Smooth muscle cell (in vitro differentiated cells): ENCODE results near the gene DMRTA2. TPM values are rescaled to one million over a fixed set of nuclear protein-coding genes. Genes with fewer than 3 reads are reported as not detected.

Source experiments
- DNase-seq: peaks from one replicate; lab custom pipeline; 2025; ENCODE audit not compliant: unreplicated experiment; lab: John Stamatoyannopoulos, UW
- H2AFZ ChIP-seq: fragments of 200-600 bp; sonication (generic); 2 replicates; pipeline ENCODE4 v1.6.0; 2016; ENCODE audit warnings: antibody characterized with exemption, low read depth, mild to moderate bottlenecking
- H3F3A ChIP-seq: fragments of 200-600 bp; sonication (generic); 2 replicates; pipeline ENCODE4 v1.6.0; 2017; ENCODE audit warnings: antibody characterized with exemption, low read depth
- H3K27ac ChIP-seq: fragments of 200-600 bp; sonication (generic); 2 replicates; pipeline ENCODE4 v1.5.1; 2016; ENCODE audit warnings: low read depth, mild to moderate bottlenecking
- H3K27me3 ChIP-seq: fragments of 200-600 bp; sonication (generic); 2 replicates; pipeline ENCODE4 v1.6.1; 2016; ENCODE audit warnings: low read depth, mild to moderate bottlenecking
- H3K36me3 ChIP-seq: fragments of 200-600 bp; sonication (generic); 2 replicates; pipeline ENCODE4 v1.5.1; 2016; ENCODE audit warnings: low read depth
- H3K4me1 ChIP-seq: fragments of 200-600 bp; sonication (generic); 2 replicates; pipeline ENCODE4 v1.5.1; 2016; ENCODE audit warnings: low read depth
- H3K4me2 ChIP-seq: fragments of 200-600 bp; sonication (generic); 2 replicates; pipeline ENCODE4 v1.6.0; 2016; ENCODE audit warnings: mild to moderate bottlenecking
- H3K4me3 ChIP-seq: fragments of 200-600 bp; sonication (generic); 2 replicates; pipeline ENCODE4 v1.5.1; 2016; ENCODE audit warnings: mild to moderate bottlenecking
- H3K79me2 ChIP-seq: fragments of 200-600 bp; sonication (generic); 2 replicates; pipeline ENCODE4 v1.6.0; 2016; ENCODE audit warnings: low read depth, mild to moderate bottlenecking
- H3K9ac ChIP-seq: fragments of 200-600 bp; sonication (generic); 2 replicates; pipeline ENCODE4 v1.6.0; 2016; ENCODE audit warnings: low read depth
- H3K9me3 ChIP-seq: fragments of 200-600 bp; sonication (generic); replicated peaks from 2 replicates; pipeline ENCODE4 v1.5.1; 2016; ENCODE audit warnings: low read depth
- H4K20me1 ChIP-seq: fragments of 200-600 bp; sonication (generic); 2 replicates; pipeline ENCODE4 v1.6.0; 2016; ENCODE audit warnings: low read depth
- CTCF ChIP-seq: fragments of 200-600 bp; sonication (generic); IDR thresholded peaks from 2 replicates; pipeline ENCODE4 v1.5.1; 2017; ENCODE audit warnings: borderline replicate concordance, mild to moderate bottlenecking, antibody characterized with exemption; ENCODE audit not compliant: insufficient read depth, poor library complexity, severe bottlenecking
- WGBS: methylation state at CpG from one replicate; pipeline ENCODE4 v1.1.7; 2016; ENCODE audit warnings: low lambda C conversion rate; 5-methylcytosine and 5-hydroxymethylcytosine counted together
- polyA plus RNA-seq: library from polyadenylated mRNA; unstranded; fragments of >200 nt; fragmentation: Nextera tagmentation; extraction: Ambion mirVana; gene quantifications from 2 replicates; pipeline ENCODE4 v1.2.1, GENCODE V29; 2016
- total RNA-seq: library from RNA; depleted of rRNA; stranded (reverse); fragments of >200 nt; gene quantifications from 2 replicates; pipeline ENCODE4 v1.2.3, GENCODE V29; 2014

The DMRTA2 gene
- total and polyA plus RNA-seq, 2 experiments from 2014 or later: 0.04 TPM; not detected in 1

GRCh38 chr1:50416150-50416527 lies 7.1 kb downstream of the DMRTA2 start:
- no peak overlapping the region for H2AFZ ChIP-seq

GRCh38 chr1:50415235-50416149 lies 7.8 kb downstream of the DMRTA2 start:
- no peak for TF ChIP-seq CTCF
- no peaks in the 10 kb centered on the region for H3K9me3 ChIP-seq
- H3K9ac ChIP-seq: no peak overlapping the region
- H3K4me3 ChIP-seq: no peak overlapping the region
- peaks cover 98% of the 10 kb centered on the region for H3K27me3 ChIP-seq
- H2AFZ ChIP-seq: no peak overlapping the region
- H3K36me3 ChIP-seq: no peaks in the 10 kb centered on the region
- H4K20me1 ChIP-seq: no peaks in the 10 kb centered on the region
- no peaks in the 10 kb centered on the region for H3F3A ChIP-seq
- H3K4me2 ChIP-seq: no peak overlapping the region
- H3K79me2 ChIP-seq: no peaks in the 10 kb centered on the region
- 9% methylated on average over 54 of the region's 56 CpGs for WGBS
- DNase-seq: no peak
- peaks cover 12% of the 10 kb centered on the region for H3K4me1 ChIP-seq
- no peak overlapping the region for H3K27ac ChIP-seq

More at GRCh38 chr1:50416150-50416527, 7.1 kb downstream of the DMRTA2 start:
- 5% methylated on average over 25 of the region's 25 CpGs for WGBS
- no peaks in the 10 kb centered on the region for H3K79me2 ChIP-seq
- no peak for DNase-seq
- H3K27me3 ChIP-seq: peaks cover 99% of the 10 kb centered on the region
- peak overlapping the region; percentile 57 for H3K4me2 ChIP-seq
- H3K4me3 ChIP-seq: no peak overlapping the region
- no peaks in the 10 kb centered on the region for H4K20me1 ChIP-seq
- H3K9me3 ChIP-seq: no peaks in the 10 kb centered on the region
- H3K9ac ChIP-seq: no peak overlapping the region
- peaks cover 12% of the 10 kb centered on the region for H3K4me1 ChIP-seq
- H3F3A ChIP-seq: no peaks in the 10 kb centered on the region
- TF ChIP-seq CTCF: no peak
- H3K36me3 ChIP-seq: no peaks in the 10 kb centered on the region
- H3K27ac ChIP-seq: no peak overlapping the region

GRCh38 chr1:50414853-50415234 lies 8.4 kb downstream of the DMRTA2 start:
- no peak overlapping the region for H3K9ac ChIP-seq
- H3K4me1 ChIP-seq: peaks cover 12% of the 10 kb centered on the region
- no peak for TF ChIP-seq CTCF
- WGBS: 49% methylated on average over 7 of the region's 7 CpGs
- no peak overlapping the region for H3K4me2 ChIP-seq
- no peak overlapping the region for H3K4me3 ChIP-seq
- H3K27ac ChIP-seq: no peak overlapping the region
- no peak overlapping the region for H2AFZ ChIP-seq
- no peaks in the 10 kb centered on the region for H4K20me1 ChIP-seq
- H3K36me3 ChIP-seq: no peaks in the 10 kb centered on the region
- H3K79me2 ChIP-seq: no peaks in the 10 kb centered on the region
- H3F3A ChIP-seq: no peaks in the 10 kb centered on the region
- DNase-seq: no peak
- H3K27me3 ChIP-seq: peaks cover 98% of the 10 kb centered on the region
- H3K9me3 ChIP-seq: no peaks in the 10 kb centered on the region
